Caco-2 (cell line): ENCODE data around the gene USP17L20. TPM values are rescaled to one million over a fixed set of nuclear protein-coding genes. Genes with fewer than 3 reads are reported as not detected.
"Not testable (repeated sequence)": the region's sequence is repeated elsewhere in the genome, so short reads cannot be mapped to it uniquely, and the experiment has no call there.

Source experiments
- Bru-seq: library from RNA; stranded (reverse); fragments of 400-500 nt; gene quantifications from one replicate; lab custom pipeline; 2021; lab: Mats Ljungman, UMichigan
- BruChase-seq, 2 experiments: library from RNA; stranded (reverse); fragments of 400-500 nt; gene quantifications; one replicate each; lab custom pipeline; 2021; lab: Mats Ljungman, UMichigan
- BruUV-seq: library from RNA; stranded (reverse); fragments of 400-500 nt; replicated peaks from 2 replicates; lab custom pipeline; 2021; lab: Mats Ljungman, UMichigan
- CTCF ChIA-PET: fragments of 300-600 bp; sonication (Branson Sonifier 250); formaldehyde crosslinking; loops from one replicate; lab custom pipeline; 2022; ENCODE audit warnings: antibody characterized with exemption; lab: Charles Lee
- POLR2A ChIA-PET: fragments of 300-600 bp; sonication (Branson Sonifier 250); formaldehyde crosslinking; loops from one replicate; lab custom pipeline; 2022; ENCODE audit warnings: antibody characterized with exemption; lab: Charles Lee
- DNase-seq, 2 experiments: peaks; one replicate each; pipeline versions ENCODE4 v3.0.0 to v3.0.0-alpha.2; 2020 to 2022
- H3K27me3 ChIP-seq: replicated peaks from 2 replicates; pipeline ENCODE4 v1.6.0; 2011; ENCODE audit warnings: low read length; ENCODE audit not compliant: control insufficient read depth, insufficient read depth
- H3K36me3 ChIP-seq: 2 replicates; pipeline ENCODE4 v1.5.1; 2011; ENCODE audit warnings: low read length; ENCODE audit not compliant: control insufficient read depth, insufficient read depth
- H3K4me1 ChIP-seq: fragments of 250-450 bp; sonication (Bioruptor Pico); 2 replicates; pipeline ENCODE4 v1.5.1; 2020; ENCODE audit warnings: mild to moderate bottlenecking
- H3K4me3 ChIP-seq: 2 replicates; pipeline ENCODE4 v1.5.1; 2011; ENCODE audit warnings: low read depth, mild to moderate bottlenecking, control low read depth, low read length
- H3K9me3 ChIP-seq: fragments of 250-450 bp; sonication (Bioruptor Pico); 2 replicates; pipeline ENCODE4 v1.5.1; 2020; ENCODE audit warnings: mild to moderate bottlenecking, moderate library complexity
- H3K27ac Mint-ChIP-seq: one replicate; pipeline ENCODE4 v1.8.0; 2022; ENCODE audit warnings: mixed read lengths; ENCODE audit not compliant: unreplicated experiment
- H3K27me3 Mint-ChIP-seq: one replicate; pipeline ENCODE4 v1.8.0; 2022; ENCODE audit warnings: mixed read lengths; ENCODE audit not compliant: insufficient read depth, unreplicated experiment
- H3K36me3 Mint-ChIP-seq: one replicate; pipeline ENCODE4 v1.8.0; 2022; ENCODE audit warnings: mild to moderate bottlenecking, mixed read lengths; ENCODE audit not compliant: insufficient read depth, unreplicated experiment
- H3K4me1 Mint-ChIP-seq: one replicate; pipeline ENCODE4 v1.8.0; 2022; ENCODE audit warnings: low read depth, mixed read lengths; ENCODE audit not compliant: unreplicated experiment
- H3K4me3 Mint-ChIP-seq: one replicate; pipeline ENCODE4 v1.8.0; 2022; ENCODE audit warnings: mild to moderate bottlenecking, moderate library complexity, mixed read lengths; ENCODE audit not compliant: unreplicated experiment
- H3K9me3 Mint-ChIP-seq: one replicate; pipeline ENCODE4 v1.8.0; 2022; ENCODE audit warnings: mixed read lengths; ENCODE audit not compliant: unreplicated experiment
- intact Hi-C: fragments of 100-400 bp; cut with micrococcal nuclease; formaldehyde crosslinking; loops from one replicate; pipeline ENCODE4 v1.10.0; 2022; ENCODE audit not compliant: unreplicated experiment
- long read RNA-seq: library from polyadenylated mRNA; stranded (forward); transcript quantifications from one replicate; pipeline ENCODE4 v2.0.0, GENCODE V29; 2022
- total RNA-seq: library from RNA; stranded (reverse); gene quantifications from 2 replicates; pipeline ENCODE4 v1.2.3, GENCODE V29; 2022

USP17L20 gene, protein sequence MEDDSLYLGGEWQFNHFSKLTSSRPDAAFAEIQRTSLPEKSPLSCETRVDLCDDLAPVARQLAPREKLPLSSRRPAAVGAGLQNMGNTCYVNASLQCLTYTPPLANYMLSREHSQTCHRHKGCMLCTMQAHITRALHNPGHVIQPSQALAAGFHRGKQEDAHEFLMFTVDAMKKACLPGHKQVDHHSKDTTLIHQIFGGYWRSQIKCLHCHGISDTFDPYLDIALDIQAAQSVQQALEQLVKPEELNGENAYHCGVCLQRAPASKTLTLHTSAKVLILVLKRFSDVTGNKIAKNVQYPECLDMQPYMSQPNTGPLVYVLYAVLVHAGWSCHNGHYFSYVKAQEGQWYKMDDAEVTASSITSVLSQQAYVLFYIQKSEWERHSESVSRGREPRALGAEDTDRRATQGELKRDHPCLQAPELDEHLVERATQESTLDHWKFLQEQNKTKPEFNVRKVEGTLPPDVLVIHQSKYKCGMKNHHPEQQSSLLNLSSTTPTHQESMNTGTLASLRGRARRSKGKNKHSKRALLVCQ
- total RNA-seq (not detected in 2 replicates), Bru-seq, nascent RNA (not detected), BruChase-seq, experiment 1, labeled RNA remaining after a 2-hour chase (not detected), BruChase-seq, experiment 2, labeled RNA remaining after a 6-hour chase (not detected)
- long read RNA-seq = 0 reads

DNA sequence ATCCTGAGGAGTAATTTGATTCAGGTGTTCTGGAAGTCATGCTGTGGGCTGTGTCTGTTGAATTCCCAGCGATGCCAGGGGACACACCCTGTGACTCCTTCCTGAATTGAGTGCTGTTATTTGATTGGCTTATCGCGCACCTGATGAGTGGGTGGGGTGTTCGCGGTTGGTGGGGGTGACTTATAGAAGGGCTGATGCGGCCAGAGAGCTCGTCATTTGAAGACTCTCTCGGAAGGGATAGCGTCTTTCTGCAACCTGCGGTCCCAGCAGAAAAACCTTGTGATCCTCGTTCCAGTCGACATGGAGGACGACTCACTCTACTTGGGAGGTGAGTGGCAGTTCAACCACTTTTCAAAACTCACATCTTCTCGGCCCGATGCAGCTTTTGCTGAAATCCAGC is at the start of gene USP17L20:
TSS of gene USP17L20 (plus strand) at position 301 of the 400 bp plus-strand sequence. CDS start at position 301, 0 bp downstream.
- DNase-seq, H3K4me1 Mint-ChIP-seq, H3K27me3 Mint-ChIP-seq, H3K27ac Mint-ChIP-seq, H3K27me3 ChIP-seq, H3K36me3 ChIP-seq, CTCF ChIA-PET, H3K4me1 ChIP-seq, H3K9me3 ChIP-seq, BruUV-seq, POLR2A ChIA-PET, intact Hi-C loops, H3K36me3 Mint-ChIP-seq, H3K9me3 Mint-ChIP-seq, H3K4me3 ChIP-seq, H3K4me3 Mint-ChIP-seq: not testable (repeated sequence)

DNA sequence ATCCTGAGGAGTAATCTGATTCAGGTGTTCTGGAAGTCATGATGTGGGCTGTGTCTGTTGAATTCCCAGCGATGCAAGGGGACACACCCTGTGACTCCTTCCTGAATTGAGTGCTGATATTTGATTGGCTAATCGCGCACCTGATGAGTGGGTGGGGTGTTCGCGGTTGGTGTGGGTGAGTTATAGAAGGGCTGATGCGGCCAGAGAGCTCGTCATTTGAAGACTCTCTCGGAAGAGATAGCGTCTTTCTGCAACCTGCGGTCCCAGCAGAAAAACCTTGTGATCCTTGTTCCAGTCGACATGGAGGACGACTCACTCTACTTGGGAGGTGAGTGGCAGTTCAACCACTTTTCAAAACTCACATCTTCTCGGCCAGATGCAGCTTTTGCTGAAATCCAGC is 47.6 kb upstream of the USP17L20 start, which contains the start of gene USP17L10:
TSS of gene USP17L10 (plus strand) at position 301 of the 400 bp plus-strand sequence. CDS start at position 301, 0 bp downstream.
- H3K27me3 ChIP-seq, H3K9me3 ChIP-seq, CTCF ChIA-PET, H3K4me1 Mint-ChIP-seq, H3K4me3 ChIP-seq, H3K27ac Mint-ChIP-seq, H3K36me3 Mint-ChIP-seq, H3K36me3 ChIP-seq, DNase-seq, H3K4me1 ChIP-seq, H3K9me3 Mint-ChIP-seq, H3K27me3 Mint-ChIP-seq, BruUV-seq, H3K4me3 Mint-ChIP-seq, POLR2A ChIA-PET, intact Hi-C loops: not testable (repeated sequence)

DNA sequence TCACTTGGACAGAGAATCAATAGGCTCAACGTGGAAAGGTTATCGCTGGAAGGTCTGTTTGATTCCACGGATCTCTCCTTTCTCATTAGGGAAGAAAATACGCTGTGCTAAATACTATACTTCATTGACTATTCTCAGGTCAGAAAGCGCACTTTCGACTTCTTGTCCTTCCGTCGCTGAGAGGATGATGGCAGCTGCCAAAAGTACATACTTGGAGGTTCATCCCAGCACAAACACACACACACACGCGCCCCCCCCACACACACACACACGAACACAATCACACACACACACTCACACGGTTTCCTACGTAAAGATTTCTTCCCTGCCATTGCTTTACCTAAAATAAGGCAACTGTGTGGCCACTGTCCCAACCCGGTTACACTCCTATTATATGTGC is 43.2 kb upstream of the USP17L20 start:
- H3K27ac Mint-ChIP-seq, H3K4me1 Mint-ChIP-seq, H3K9me3 Mint-ChIP-seq, H3K4me1 ChIP-seq, H3K36me3 ChIP-seq, H3K9me3 ChIP-seq, H3K27me3 Mint-ChIP-seq, BruUV-seq, H3K4me3 ChIP-seq, POLR2A ChIA-PET, H3K27me3 ChIP-seq, H3K36me3 Mint-ChIP-seq, H3K4me3 Mint-ChIP-seq, intact Hi-C loops, CTCF ChIA-PET: not testable (repeated sequence)
- DNase-seq = peak in 1 of 2 experiments; percentile 3

DNA sequence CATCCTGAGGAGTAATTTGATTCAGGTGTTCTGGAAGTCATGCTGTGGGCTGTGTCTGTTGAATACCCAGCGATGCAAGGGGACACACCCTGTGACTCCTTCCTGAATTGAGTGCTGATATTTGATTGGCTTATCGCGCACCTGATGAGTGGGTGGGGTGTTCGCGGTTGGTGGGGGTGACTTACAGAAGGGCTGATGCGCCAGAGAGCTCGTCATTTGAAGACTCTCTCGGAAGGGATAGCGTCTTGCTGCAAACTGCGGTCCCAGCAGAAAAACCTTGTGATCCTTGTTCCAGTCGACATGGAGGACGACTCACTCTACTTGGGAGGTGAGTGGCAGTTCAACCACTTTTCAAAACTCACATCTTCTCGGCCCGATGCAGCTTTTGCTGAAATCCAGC is 42.8 kb upstream of the USP17L20 start, which contains the start of gene USP17L11:
TSS of gene USP17L11 (plus strand) at position 301 of the 400 bp plus-strand sequence. CDS start at position 301, 0 bp downstream.
- H3K4me1 Mint-ChIP-seq, BruUV-seq, H3K9me3 ChIP-seq, intact Hi-C loops, H3K36me3 Mint-ChIP-seq, H3K27me3 ChIP-seq, H3K27me3 Mint-ChIP-seq, H3K9me3 Mint-ChIP-seq, CTCF ChIA-PET, DNase-seq, H3K4me3 ChIP-seq, POLR2A ChIA-PET, H3K27ac Mint-ChIP-seq, H3K36me3 ChIP-seq, H3K4me1 ChIP-seq, H3K4me3 Mint-ChIP-seq: not testable (repeated sequence)

DNA sequence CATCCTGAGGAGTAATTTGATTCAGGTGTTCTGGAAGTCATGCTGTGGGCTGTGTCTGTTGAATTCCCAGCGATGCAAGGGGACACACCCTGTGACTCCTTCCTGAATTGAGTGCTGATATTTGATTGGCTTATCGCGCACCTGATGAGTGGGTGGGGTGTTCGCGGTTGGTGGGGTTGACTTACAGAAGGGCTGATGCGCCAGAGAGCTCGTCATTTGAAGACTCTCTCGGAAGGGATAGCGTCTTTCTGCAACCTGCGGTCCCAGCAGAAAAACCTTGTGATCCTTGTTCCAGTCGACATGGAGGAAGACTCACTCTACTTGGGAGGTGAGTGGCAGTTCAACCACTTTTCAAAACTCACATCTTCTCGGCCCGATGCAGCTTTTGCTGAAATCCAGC is 38.1 kb upstream of the USP17L20 start, which contains the start of gene USP17L12:
TSS of gene USP17L12 (plus strand) at position 301 of the 400 bp plus-strand sequence. CDS start at position 301, 0 bp downstream.
- CTCF ChIA-PET, H3K27me3 Mint-ChIP-seq, H3K9me3 ChIP-seq, H3K9me3 Mint-ChIP-seq, H3K4me3 ChIP-seq, H3K27me3 ChIP-seq, BruUV-seq, POLR2A ChIA-PET, H3K36me3 Mint-ChIP-seq, H3K4me1 Mint-ChIP-seq, DNase-seq, H3K4me1 ChIP-seq, H3K4me3 Mint-ChIP-seq, intact Hi-C loops, H3K36me3 ChIP-seq, H3K27ac Mint-ChIP-seq: not testable (repeated sequence)

DNA sequence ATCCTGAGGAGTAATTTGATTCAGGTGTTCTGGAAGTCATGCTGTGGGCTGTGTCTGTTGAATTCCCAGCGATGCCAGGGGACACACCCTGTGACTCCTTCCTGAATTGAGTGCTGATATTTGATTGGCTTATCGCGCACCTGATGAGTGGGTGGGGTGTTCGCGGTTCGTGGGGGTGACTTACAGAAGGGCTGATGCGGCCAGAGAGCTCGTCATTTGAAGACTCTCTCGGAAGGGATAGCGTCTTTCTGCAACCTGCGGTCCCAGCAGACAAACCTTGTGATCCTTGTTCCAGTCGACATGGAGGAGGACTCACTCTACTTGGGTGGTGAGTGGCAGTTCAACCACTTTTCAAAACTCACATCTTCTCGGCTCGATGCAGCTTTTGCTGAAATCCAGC is 33.3 kb upstream of the USP17L20 start, which contains the start of gene USP17L13:
TSS of gene USP17L13 (plus strand) at position 301 of the 400 bp plus-strand sequence. CDS start at position 301, 0 bp downstream.
- H3K27me3 Mint-ChIP-seq, H3K36me3 ChIP-seq, H3K4me3 Mint-ChIP-seq, DNase-seq, H3K9me3 Mint-ChIP-seq, H3K27ac Mint-ChIP-seq, CTCF ChIA-PET, H3K4me1 ChIP-seq, H3K36me3 Mint-ChIP-seq, BruUV-seq, H3K4me3 ChIP-seq, H3K9me3 ChIP-seq, intact Hi-C loops, H3K4me1 Mint-ChIP-seq, H3K27me3 ChIP-seq, POLR2A ChIA-PET: not testable (repeated sequence)
